ENCODE results near the gene GLI3.
"Not testable (repeated sequence)": the region's sequence is repeated elsewhere in the genome, so short reads cannot be mapped to it uniquely, and the experiment has no call there.

The GLI3 gene

GRCh38 chr7:42210333-42210732 is 26.7 kb downstream of the GLI3 start:
- DNase-seq = no peak

GRCh38 chr7:42209085-42209484 is 27.9 kb downstream of the GLI3 start:
- DNase-seq = not testable (repeated sequence)

GRCh38 chr7:42208572-42208971 is 28.4 kb downstream of the GLI3 start:
- DNase-seq = no peak

GRCh38 chr7:42207420-42207819 is 29.6 kb downstream of the GLI3 start:
- no peak for DNase-seq

- DNase-seq = no peak
These were observed 33.7 kb downstream of the GLI3 start for GRCh38 chr7:42203336-42203735.

GRCh38 chr7:42202601-42203000 is 34.4 kb downstream of the GLI3 start:
- DNase-seq = no peak

GRCh38 chr7:42198974-42199668 is 37.9 kb downstream of the GLI3 start:
- DNase-seq = no peak

- DNase-seq = no peak
These were observed 38.7 kb downstream of the GLI3 start for GRCh38 chr7:42198296-42198695.

- no peak for DNase-seq
These were observed 39.6 kb downstream of the GLI3 start for GRCh38 chr7:42197451-42197850.

- no peak for DNase-seq
These were observed 42.8 kb downstream of the GLI3 start for GRCh38 chr7:42194238-42194637.

GRCh38 chr7:42193471-42194129 is 43.4 kb downstream of the GLI3 start:
- DNase-seq = no peak

GRCh38 chr7:42192851-42193461 is 44.1 kb downstream of the GLI3 start:
- DNase-seq = no peak

- no peak for DNase-seq
These were observed 44.9 kb downstream of the GLI3 start for GRCh38 chr7:42192066-42192465.

- DNase-seq = no peak
These were observed 47.5 kb downstream of the GLI3 start for GRCh38 chr7:42189535-42189934.

GRCh38 chr7:42186151-42186550 is 50.9 kb downstream of the GLI3 start:
- DNase-seq = no peak

GRCh38 chr7:42185726-42186125 is 51.3 kb downstream of the GLI3 start:
- no peak for DNase-seq

GRCh38 chr7:42183547-42183946 is 53.5 kb downstream of the GLI3 start:
- no peak for DNase-seq

- DNase-seq = no peak
These were observed 55.4 kb downstream of the GLI3 start for GRCh38 chr7:42181566-42181965.

- no peak for DNase-seq
These were observed 56.2 kb downstream of the GLI3 start for GRCh38 chr7:42180806-42181205.

- DNase-seq = no peak
These were observed 60.3 kb downstream of the GLI3 start for GRCh38 chr7:42176724-42177101.

GRCh38 chr7:42175834-42176723 is 60.9 kb downstream of the GLI3 start:
- no peak for DNase-seq

- no peak for DNase-seq
These were observed 62.6 kb downstream of the GLI3 start for GRCh38 chr7:42174391-42174912.

- DNase-seq = no peak
These were observed 66.3 kb downstream of the GLI3 start for GRCh38 chr7:42170724-42171123.

Measured in NCI-H446 treated with DMSO at 0.1 percent for 48 hours (cell line).